Fibroblast of pulmonary artery (primary cell): Measurements from ENCODE around the gene CHAC1.

Source experiments
- DNase-seq: peaks from one replicate; pipeline ENCODE4 v3.0.0-alpha.2; 2010; ENCODE audit warnings: low read depth
- H3K4me3 ChIP-seq: replicated peaks from 2 replicates; pipeline ENCODE4 v1.5.1; 2011; ENCODE audit warnings: low read depth, mild to moderate bottlenecking, control low read depth, low read length, moderate library complexity
- TF ChIP-seq, protein P1 (sequence below): IDR thresholded peaks from 2 replicates; pipeline ENCODE4 v1.5.1; 2011; ENCODE audit warnings: mild to moderate bottlenecking, control low read depth, low read length, inconsistent platforms; ENCODE audit errors: missing control alignments

CHAC1 gene, protein sequence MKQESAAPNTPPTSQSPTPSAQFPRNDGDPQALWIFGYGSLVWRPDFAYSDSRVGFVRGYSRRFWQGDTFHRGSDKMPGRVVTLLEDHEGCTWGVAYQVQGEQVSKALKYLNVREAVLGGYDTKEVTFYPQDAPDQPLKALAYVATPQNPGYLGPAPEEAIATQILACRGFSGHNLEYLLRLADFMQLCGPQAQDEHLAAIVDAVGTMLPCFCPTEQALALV

DNA sequence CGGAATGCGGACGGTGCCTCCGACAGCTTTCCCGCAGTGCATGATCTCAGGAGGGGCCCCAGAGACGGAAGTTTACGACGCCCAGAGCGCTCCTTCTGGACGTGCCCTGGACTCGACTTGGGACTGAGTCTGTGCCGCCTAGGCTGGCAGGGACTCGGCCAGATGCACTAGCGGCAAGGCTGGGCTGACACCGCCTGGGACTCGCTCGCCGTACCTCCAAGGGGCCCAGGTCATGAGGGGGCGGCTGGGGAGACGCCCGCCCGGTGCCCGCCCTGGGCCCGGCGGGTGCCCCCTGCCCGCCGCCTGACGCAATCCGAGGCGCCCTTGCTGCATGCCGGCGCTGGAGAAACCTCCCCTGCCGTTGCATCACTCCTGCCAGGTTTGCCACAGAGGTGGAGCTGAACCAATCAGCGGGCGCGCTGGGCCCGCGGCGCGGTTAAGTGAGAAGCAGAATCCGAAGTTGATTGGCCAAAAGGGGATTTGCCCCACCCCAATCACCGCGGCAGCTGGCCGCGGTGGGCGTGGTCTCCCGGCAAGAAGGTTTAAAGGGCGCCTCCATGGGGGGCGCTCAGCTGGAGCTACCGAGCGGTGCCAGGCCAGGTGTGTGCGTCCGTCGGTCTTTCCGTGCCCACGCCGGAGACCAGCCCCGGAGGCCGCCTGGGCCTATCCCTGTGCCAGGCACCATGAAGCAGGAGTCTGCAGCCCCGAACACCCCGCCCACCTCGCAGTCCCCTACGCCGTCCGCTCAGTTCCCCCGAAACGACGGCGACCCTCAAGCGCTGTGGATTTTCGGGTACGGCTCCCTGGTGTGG lies at the start of gene CHAC1:
CHAC1 (plus strand) TSS at position 571 of the 812 bp plus-strand sequence; CDS start at position 684, 113 bp downstream.
- TF ChIP-seq, protein P1, sequence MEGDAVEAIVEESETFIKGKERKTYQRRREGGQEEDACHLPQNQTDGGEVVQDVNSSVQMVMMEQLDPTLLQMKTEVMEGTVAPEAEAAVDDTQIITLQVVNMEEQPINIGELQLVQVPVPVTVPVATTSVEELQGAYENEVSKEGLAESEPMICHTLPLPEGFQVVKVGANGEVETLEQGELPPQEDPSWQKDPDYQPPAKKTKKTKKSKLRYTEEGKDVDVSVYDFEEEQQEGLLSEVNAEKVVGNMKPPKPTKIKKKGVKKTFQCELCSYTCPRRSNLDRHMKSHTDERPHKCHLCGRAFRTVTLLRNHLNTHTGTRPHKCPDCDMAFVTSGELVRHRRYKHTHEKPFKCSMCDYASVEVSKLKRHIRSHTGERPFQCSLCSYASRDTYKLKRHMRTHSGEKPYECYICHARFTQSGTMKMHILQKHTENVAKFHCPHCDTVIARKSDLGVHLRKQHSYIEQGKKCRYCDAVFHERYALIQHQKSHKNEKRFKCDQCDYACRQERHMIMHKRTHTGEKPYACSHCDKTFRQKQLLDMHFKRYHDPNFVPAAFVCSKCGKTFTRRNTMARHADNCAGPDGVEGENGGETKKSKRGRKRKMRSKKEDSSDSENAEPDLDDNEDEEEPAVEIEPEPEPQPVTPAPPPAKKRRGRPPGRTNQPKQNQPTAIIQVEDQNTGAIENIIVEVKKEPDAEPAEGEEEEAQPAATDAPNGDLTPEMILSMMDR = no peak
- DNase-seq = peak; percentile 97
- peak within 1 kb of the TSS; percentile 88 for H3K4me3 ChIP-seq

DNA sequence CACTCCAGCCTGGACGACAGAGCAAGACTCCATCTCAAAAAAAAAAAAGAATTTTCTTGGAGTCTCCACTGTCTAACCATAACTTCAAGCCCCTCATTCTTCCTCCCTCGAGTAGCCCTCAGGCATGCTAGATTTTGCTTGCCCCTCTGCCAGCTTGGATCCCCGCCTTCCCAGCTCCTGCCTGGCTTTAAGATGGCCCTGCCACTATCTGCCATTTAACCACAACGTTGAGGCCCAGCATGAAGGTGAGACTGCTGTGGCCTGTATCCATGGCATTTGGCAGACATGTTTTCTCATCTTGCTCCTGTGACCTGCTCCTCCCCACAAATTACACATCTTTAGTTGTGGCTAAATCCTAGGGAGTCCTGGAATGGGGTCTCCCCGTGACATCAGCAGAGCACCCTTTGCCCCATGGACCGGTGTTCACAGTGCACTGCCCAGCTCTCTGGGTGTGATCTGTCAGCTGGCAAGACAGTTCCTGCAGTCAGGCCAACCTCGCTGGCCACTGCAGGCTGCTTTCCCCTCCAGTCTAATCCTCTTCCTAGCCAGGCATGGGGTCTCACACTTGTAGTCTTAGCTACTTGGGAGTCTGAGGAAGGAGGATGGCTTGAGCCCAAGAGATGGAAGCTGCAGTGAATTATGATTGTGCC lies 48.6 kb upstream of the CHAC1 start:
- DNase-seq = no peak
- H3K4me3 ChIP-seq = no peak overlapping the region
- TF ChIP-seq, protein P1 = no peak

DNA sequence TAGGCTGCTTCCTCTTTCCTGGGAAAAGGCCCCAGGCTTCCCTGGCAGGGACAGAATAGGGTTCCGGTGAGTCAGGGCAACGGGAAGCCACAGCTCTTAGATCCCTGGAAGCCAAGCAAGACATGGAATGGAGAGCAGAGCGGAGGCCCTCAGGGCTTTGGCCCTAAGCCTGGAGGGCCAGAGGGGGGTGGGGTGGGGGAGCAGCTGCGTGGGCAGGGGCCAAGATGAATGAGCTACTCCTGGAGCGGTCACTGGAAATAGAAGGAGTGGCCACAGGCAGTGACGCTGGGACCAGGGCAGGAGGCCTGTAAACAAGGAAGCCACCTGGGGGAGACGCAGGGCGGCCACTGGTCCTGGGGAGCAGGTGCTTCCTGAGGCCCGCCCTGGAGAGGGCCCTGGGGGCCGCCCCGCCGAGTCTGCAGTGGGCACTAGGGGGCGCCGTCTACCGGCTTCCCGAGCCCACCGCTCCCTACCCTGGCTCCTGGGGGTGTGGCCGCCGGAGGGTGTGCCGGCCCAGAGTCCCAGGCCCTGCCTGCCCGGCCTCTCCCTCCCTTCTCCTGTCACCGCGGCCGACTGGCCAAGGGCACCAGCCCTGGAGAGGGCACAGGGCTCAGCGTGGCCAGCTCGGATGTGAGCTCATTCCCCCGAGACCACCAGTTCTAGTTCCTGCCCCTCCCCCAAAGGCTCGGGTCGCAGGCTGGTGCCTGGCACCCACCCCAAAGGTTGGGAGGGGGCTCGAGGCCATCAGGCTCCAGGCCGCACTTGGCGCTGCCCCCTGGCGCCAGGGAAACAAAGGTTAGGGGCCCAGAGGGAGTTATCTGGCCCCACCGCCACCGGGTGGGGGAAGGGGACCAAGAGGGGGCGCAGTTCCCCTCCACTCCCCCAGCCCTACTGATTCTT lies 46.9 kb upstream of the CHAC1 start:
- H3K4me3 ChIP-seq = peak overlapping the region; percentile 39
- DNase-seq = peak; percentile 96
- TF ChIP-seq, protein P1 = peak; percentile 58

DNA sequence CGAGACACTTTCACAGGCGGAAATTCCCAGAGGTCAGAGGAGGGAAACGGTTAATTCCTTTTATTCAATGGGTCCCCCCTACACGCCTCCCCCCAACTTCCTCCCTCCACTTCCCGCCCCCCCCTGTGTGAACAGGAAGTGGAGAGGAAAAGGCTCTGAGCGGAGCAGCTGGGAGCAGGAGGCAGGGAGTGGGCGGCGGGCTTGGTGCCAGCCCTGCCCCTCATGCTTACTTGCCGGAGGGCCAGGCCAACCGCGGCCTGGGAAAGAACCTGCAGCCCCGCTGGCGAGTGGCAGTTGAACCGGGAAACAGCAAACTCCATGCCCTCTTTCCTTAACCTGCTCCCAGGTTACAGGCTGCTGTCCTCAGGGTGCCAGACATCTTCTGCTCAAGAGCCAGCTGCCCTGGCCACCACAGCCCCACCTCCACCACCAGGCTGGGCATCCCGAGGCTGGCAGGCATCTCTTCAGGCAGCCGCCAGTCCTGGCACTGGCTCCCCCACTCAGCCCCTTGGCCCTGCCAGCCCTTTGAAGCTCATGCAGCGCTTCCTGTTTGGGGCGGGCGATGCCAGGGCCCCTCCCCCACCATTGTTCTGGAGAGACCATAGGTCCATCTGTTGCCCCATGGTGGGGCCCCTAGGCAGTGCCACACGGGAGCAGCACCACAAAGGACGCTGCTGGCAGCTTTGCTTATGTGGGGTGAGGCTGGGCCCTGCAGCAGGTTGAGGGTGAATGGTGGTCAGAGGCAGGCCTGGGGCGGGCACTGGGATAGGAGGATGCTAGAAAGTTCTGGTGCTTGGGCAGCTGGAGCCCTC lies 46.1 kb upstream of the CHAC1 start:
- TF ChIP-seq, protein P1 = no peak
- no peak for DNase-seq
- peak overlapping the region; percentile 39 for H3K4me3 ChIP-seq

DNA sequence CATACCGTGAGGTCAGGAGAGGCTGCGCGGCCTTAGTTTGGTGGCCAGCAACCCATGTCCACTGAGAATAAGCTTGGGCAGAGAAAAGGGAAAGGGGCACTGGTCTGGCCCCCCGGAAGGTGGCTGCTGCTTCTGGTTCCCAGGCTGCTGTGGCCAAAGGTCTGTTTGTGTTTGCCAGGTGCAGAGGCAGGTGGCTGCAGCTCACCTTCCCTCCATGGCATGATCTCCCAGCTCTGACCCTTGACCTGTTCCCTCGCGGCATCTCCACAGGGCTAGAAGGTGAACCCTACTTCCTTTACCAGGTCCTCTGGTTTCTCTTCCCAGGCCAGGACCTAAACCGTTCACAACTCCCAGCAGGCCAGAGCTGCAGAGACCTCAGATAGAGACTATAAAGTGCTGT lies 45.2 kb upstream of the CHAC1 start:
- DNase-seq = no peak
- TF ChIP-seq, protein P1 = no peak
- H3K4me3 ChIP-seq = no peak overlapping the region
